HG02571 (cell line): ENCODE measurements around the gene KNOP1.
"Not testable (repeated sequence)": the region's sequence is repeated elsewhere in the genome, so short reads cannot be mapped to it uniquely, and the experiment has no call there.

Source experiments
- ATAC-seq: cut with Tn5 transposase; IDR thresholded peaks from one replicate; pipeline ENCODE4 v1.9.1; 2021; ENCODE audit warnings: mild to moderate bottlenecking, moderate library complexity; ENCODE audit not compliant: unreplicated experiment

Gene KNOP1

DNA sequence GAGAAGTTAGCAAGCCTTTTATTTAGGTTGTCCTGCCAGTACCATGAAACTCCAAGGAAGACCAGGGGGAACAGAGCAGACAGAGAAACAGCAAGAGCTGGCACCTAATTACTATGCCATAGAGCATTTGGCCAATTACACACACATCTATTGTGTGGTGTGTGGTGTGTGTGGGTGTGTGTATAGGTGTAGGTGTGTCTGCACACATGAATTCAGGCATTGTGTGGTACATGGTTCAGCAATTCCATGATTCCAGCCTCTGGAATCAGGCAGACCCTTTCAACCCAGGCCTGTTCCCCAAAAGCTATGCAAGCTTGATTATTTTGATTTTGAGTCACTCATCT, 25.8 kb upstream of the KNOP1 start:
- no peak for ATAC-seq

DNA sequence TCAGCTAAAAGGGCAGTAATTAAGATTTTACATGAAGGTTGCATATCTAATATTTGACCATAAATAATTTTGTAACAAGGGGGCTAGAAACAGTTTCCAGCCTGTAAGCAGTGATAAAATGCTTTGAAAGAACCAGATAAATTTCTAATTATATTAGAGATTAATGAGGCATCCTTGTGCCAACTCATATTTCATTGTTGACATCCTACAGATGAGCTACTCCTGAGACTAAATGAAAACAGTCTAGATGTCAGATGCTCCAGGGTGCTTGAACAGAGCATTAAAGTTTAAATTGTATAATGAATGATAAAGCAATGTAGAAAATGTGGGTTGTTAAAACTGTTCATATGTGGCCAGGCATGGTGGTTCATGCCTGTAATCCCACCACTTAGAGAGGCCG, 23.3 kb upstream of the KNOP1 start:
- ATAC-seq: no peak

- no peak for ATAC-seq
Measured at GRCh38 chr16:19737306-19738038, 19.4 kb upstream of the KNOP1 start.

- no peak for ATAC-seq
Measured at GRCh38 chr16:19735074-19735867, 17.2 kb upstream of the KNOP1 start.

- no peak for ATAC-seq
Measured at GRCh38 chr16:19733551-19733950, 15.5 kb upstream of the KNOP1 start.

- no peak for ATAC-seq
Measured at GRCh38 chr16:19728636-19728965, 10.6 kb upstream of the KNOP1 start.

DNA sequence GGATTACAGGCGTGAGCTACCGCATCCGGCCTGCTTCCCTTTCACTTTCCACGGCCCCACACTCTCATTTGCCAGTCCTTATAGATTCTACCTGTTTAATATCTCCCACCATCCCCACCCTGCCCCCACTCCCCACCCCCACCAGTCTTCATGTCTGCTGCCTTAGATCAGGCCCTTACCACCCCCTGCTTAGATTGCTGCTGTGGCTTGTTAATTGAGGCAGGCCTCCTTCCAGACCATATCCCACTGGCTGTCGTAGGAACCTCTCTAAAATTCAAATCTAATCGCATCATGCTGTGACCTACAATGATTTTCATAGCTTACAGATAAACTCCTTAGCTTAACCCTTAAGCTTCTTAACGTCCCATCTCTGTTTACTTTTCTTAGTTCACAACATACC, 5.0 kb upstream of the KNOP1 start:
- ATAC-seq: no peak

- no peak for ATAC-seq
Measured at GRCh38 chr16:19722269-19722952, 4.4 kb upstream of the KNOP1 start.

GRCh38 chr16:19718624-19718965, 568 bp upstream of the KNOP1 start:
- no peak for ATAC-seq

- no peak for ATAC-seq
Measured at GRCh38 chr16:19717314-19717713, 713 bp downstream of the KNOP1 start.

GRCh38 chr16:19716728-19717127, 1.3 kb downstream of the KNOP1 start:
- not testable (repeated sequence) for ATAC-seq

DNA sequence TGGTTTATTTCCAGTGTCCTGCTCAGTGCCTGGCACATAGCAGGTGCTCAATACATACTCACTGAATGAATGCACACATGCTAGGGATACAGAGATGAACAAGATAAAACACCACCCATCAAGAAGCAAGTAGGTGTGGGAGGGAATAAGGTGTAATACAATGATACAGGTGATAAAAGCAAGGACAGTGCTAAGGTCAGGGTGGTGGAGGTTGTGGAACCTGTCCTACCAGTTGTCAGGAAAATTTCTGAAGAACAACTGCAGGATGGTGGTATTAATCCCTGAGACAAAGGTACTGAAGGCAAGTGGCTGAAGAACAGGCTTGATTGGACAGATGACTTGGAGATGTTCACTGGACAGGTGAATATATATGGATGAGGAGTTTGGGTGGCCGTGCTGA, 1.8 kb downstream of the KNOP1 start:
- ATAC-seq: no peak

DNA sequence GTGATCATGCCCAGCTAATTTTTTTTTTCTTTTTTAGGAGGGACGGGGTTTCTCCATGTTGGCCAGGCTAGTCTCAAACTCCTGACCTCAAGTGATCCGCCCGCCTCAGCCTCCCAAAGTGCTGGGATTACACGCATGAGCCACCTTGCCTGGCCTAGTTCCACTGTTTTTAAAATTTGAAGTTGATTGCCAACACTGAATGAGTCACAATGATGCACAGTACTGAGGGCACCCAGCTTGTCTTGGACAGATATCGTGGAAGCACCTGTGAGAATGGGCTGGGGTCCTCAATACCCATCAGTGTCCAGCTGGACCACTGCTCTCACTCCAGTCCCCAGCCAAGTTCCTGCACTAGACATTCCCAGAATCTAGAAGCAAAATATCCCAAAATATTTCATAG, 2.5 kb downstream of the KNOP1 start:
- ATAC-seq: no peak

- ATAC-seq: no peak
Measured at GRCh38 chr16:19713697-19714096, 4.3 kb downstream of the KNOP1 start.

- ATAC-seq: no peak
Measured at GRCh38 chr16:19712418-19713058, 5.5 kb downstream of the KNOP1 start.

- no peak for ATAC-seq
Measured at GRCh38 chr16:19711643-19712042, 6.4 kb downstream of the KNOP1 start.

- ATAC-seq: no peak
Measured at GRCh38 chr16:19710991-19711545, 7.0 kb downstream of the KNOP1 start.

- ATAC-seq: no peak
Measured at GRCh38 chr16:19710191-19710908, 7.7 kb downstream of the KNOP1 start.

DNA sequence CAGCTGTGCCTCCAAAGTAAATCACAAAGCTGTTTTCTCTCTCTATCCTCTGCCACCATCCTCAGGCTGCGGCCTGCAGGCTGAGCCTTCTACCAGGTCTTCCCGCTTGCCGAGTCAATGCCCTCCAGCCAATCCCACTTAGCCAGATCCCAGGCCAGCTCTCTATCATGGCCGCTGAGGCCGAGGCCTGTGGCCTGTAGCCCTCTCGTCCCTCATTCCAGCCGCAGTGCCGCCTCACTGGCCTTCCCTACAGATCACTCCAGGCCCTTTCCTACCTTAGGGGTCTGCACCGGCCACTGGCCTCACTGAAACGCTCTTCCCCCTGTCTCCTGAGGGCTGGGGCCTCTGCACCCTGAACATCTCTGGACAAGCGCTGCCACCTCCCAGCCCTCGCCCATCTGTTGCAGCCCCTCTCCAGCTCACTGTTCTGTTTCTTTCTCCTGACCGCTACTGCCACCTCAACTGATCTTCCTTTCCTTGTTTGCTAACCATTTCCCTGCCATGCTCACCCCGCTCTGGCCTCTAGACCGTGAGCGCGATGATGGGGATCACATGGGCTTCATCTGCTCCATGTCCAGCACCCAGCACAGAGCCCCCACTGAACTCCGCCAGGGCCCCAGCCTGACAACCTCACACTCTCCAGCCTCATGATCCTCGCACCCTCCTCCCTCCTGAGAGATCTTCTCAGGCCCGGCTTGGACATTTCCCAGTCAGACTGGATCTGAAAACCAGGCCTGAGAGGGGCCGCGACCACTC, 8.5 kb downstream of the KNOP1 start:
- ATAC-seq: no peak
